PC-3 (cell line): ENCODE results near the gene HIGD1B.

Experiments used
- EZH2 ChIP-seq: fragments of 300-600 bp; sonication (generic); IDR thresholded peaks from one replicate; pipeline ENCODE4 v1.6.1; 2017; ENCODE audit warnings: antibody characterized with exemption, mild to moderate bottlenecking, low read length; ENCODE audit not compliant: unreplicated experiment
- EZH2phosphoT487 ChIP-seq: fragments of 300-600 bp; sonication (generic); IDR thresholded peaks from 2 replicates; pipeline ENCODE4 v1.6.1; 2018; ENCODE audit warnings: mild to moderate bottlenecking, antibody characterized with exemption, low read length, borderline replicate concordance
- TF ChIP-seq, protein P1 (sequence below): fragments of 300-600 bp; sonication (generic); conservative IDR thresholded peaks from 2 replicates; pipeline ENCODE4 v1.5.1; 2017; ENCODE audit warnings: antibody characterized with exemption, low read depth, mild to moderate bottlenecking, low read length

DNA sequence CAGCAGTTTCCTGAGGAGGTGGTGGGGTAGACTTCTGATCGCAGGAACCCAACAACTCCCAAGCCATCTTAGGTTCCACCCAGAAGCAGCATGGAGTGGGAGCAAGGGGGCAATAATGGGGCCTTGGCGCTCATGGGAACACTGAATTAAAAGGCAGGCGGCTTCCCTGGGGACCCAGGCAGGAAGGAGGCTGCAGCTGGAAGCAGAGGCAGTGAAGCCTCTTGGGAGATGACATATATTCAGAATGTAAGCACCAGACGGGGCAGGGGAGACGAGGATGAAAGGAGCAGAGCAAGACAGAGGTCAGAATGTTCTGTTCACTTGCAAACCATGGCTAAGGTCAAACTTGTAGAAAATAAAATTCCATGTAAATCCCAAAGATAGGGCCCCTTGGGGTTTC is 2.9 kb downstream of the HIGD1B start:
- TF ChIP-seq, protein P1, sequence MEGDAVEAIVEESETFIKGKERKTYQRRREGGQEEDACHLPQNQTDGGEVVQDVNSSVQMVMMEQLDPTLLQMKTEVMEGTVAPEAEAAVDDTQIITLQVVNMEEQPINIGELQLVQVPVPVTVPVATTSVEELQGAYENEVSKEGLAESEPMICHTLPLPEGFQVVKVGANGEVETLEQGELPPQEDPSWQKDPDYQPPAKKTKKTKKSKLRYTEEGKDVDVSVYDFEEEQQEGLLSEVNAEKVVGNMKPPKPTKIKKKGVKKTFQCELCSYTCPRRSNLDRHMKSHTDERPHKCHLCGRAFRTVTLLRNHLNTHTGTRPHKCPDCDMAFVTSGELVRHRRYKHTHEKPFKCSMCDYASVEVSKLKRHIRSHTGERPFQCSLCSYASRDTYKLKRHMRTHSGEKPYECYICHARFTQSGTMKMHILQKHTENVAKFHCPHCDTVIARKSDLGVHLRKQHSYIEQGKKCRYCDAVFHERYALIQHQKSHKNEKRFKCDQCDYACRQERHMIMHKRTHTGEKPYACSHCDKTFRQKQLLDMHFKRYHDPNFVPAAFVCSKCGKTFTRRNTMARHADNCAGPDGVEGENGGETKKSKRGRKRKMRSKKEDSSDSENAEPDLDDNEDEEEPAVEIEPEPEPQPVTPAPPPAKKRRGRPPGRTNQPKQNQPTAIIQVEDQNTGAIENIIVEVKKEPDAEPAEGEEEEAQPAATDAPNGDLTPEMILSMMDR = no peak
- TF ChIP-seq EZH2 (no peak), EZH2phosphoT487 (no peak)
